ENCODE data around the gene C2orf42.

- TF ChIP-seq POLR2A (IDR thresholded peaks at IDR 0.05), result no peak
- TF ChIP-seq CTCF (IDR thresholded peaks at IDR 0.05), result no peak
These were observed 471 bp upstream of the C2orf42 start for GRCh38 chr2:70191244-70191735.
